ENCODE data around the gene SCMH1.

SCMH1 gene

DNA sequence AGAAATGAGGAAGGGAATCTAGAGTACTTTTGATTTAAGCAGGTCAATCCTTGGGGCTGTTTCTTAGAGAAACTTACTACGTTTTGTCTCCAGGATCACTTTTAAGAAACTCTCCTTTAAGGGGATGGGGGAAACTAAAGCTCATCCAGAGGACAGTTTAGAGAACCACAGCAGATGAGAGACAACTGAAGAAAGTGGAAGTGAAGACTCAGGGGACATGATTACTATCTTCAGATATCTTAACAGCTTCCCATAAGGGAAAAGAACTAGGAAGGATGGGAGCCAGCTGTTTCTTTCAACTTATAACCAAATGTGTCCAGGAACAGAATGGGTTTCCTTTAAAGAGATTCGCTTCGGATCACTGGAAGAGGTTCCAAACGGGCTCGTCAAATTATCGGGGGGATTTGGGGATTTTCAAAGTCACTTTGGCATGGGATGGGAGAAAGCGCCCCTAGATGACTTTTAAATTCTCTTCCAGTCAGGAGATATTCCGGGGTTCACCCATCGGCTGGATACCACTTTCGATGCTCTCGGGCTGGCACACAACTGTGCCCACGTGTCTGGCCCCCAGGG lies 1.2 kb downstream of the SCMH1 start (continued):
- TF ChIP-seq, protein P1, sequence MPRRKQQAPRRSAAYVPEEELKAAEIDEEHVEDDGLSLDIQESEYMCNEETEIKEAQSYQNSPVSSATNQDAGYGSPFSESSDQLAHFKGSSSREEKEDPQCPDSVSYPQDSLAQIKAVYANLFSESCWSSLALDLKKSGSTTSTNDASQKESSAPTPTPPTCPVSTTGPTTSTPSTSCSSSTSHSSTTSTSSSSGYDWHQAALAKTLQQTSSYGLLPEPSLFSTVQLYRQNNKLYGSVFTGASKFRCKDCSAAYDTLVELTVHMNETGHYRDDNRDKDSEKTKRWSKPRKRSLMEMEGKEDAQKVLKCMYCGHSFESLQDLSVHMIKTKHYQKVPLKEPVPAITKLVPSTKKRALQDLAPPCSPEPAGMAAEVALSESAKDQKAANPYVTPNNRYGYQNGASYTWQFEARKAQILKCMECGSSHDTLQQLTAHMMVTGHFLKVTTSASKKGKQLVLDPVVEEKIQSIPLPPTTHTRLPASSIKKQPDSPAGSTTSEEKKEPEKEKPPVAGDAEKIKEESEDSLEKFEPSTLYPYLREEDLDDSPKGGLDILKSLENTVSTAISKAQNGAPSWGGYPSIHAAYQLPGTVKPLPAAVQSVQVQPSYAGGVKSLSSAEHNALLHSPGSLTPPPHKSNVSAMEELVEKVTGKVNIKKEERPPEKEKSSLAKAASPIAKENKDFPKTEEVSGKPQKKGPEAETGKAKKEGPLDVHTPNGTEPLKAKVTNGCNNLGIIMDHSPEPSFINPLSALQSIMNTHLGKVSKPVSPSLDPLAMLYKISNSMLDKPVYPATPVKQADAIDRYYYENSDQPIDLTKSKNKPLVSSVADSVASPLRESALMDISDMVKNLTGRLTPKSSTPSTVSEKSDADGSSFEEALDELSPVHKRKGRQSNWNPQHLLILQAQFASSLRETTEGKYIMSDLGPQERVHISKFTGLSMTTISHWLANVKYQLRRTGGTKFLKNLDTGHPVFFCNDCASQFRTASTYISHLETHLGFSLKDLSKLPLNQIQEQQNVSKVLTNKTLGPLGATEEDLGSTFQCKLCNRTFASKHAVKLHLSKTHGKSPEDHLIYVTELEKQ (tag by site-specific recombination; IDR thresholded peaks at IDR 0.05; ENCODE audit: borderline replicate concordance): no peak
- TF ChIP-seq, protein P2, sequence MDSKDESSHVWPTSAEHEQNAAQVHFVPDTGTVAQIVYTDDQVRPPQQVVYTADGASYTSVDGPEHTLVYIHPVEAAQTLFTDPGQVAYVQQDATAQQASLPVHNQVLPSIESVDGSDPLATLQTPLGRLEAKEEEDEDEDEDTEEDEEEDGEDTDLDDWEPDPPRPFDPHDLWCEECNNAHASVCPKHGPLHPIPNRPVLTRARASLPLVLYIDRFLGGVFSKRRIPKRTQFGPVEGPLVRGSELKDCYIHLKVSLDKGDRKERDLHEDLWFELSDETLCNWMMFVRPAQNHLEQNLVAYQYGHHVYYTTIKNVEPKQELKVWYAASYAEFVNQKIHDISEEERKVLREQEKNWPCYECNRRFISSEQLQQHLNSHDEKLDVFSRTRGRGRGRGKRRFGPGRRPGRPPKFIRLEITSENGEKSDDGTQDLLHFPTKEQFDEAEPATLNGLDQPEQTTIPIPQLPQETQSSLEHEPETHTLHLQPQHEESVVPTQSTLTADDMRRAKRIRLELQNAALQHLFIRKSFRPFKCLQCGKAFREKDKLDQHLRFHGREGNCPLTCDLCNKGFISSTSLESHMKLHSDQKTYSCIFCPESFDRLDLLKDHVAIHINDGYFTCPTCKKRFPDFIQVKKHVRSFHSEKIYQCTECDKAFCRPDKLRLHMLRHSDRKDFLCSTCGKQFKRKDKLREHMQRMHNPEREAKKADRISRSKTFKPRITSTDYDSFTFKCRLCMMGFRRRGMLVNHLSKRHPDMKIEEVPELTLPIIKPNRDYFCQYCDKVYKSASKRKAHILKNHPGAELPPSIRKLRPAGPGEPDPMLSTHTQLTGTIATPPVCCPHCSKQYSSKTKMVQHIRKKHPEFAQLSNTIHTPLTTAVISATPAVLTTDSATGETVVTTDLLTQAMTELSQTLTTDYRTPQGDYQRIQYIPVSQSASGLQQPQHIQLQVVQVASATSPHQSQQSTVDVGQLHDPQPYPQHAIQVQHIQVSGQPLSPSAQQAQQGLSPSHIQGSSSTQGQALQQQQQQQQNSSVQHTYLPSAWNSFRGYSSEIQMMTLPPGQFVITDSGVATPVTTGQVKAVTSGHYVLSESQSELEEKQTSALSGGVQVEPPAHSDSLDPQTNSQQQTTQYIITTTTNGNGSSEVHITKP (tag by site-specific recombination; IDR thresholded peaks at IDR 0.05): peak; percentile 72
- TF ChIP-seq, protein P3, sequence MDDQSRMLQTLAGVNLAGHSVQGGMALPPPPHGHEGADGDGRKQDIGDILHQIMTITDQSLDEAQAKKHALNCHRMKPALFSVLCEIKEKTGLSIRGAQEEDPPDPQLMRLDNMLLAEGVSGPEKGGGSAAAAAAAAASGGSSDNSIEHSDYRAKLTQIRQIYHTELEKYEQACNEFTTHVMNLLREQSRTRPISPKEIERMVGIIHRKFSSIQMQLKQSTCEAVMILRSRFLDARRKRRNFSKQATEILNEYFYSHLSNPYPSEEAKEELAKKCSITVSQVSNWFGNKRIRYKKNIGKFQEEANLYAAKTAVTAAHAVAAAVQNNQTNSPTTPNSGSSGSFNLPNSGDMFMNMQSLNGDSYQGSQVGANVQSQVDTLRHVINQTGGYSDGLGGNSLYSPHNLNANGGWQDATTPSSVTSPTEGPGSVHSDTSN (CRISPR knock-in tag; IDR thresholded peaks at IDR 0.05): no peak
- TF ChIP-seq YY2 (tag by site-specific recombination; IDR thresholded peaks at IDR 0.05) (no peak), ZNF394 (tag by site-specific recombination; IDR thresholded peaks at IDR 0.05; ENCODE audit: borderline replicate concordance) (0 out of 2 replicates have a peak, but pooled peaks have one; percentile 10), SP7 (tag by site-specific recombination; IDR thresholded peaks at IDR 0.05) (no peak), SP3 (tag by site-specific recombination; IDR thresholded peaks at IDR 0.05) (no peak), BCL11A (tag by site-specific recombination; IDR thresholded peaks at IDR 0.05; ENCODE audit: low read depth) (no peak), ZBTB1 (tag by site-specific recombination; IDR thresholded peaks at IDR 0.05) (no peak), ZNF837 (tag by site-specific recombination; IDR thresholded peaks at IDR 0.05) (no peak), IKZF3 (tag by site-specific recombination; IDR thresholded peaks at IDR 0.05) (0 out of 2 replicates have a peak, but pooled peaks have one; percentile 41), ZSCAN23 (tag by site-specific recombination; IDR thresholded peaks at IDR 0.05) (0 out of 2 replicates have a peak, but pooled peaks have one; percentile 17), ZBTB21 (tag by site-specific recombination; IDR thresholded peaks at IDR 0.05) (no peak), ZNF350 (tag by site-specific recombination; IDR thresholded peaks at IDR 0.05) (no peak), ZNF146 (tag by site-specific recombination; IDR thresholded peaks at IDR 0.05) (no peak), PRDM1 (tag by site-specific recombination; IDR thresholded peaks at IDR 0.05) (peak; percentile 85), ZSCAN30 (tag by site-specific recombination; IDR thresholded peaks at IDR 0.05) (peak; percentile 55; the same call in 1 of the 2 replicates), ZNF747 (tag by site-specific recombination; IDR thresholded peaks at IDR 0.05) (no peak), MZF1 (tag by site-specific recombination; IDR thresholded peaks at IDR 0.05; ENCODE audit: borderline replicate concordance) (peak; percentile 98), SETDB1 (IDR thresholded peaks at IDR 0.05; ENCODE audit: insufficient read length, low read length) (no peak), ZNF654 (tag by site-specific recombination; IDR thresholded peaks at IDR 0.05; ENCODE audit: low read depth) (no peak)
- TF ChIP-seq, protein P4, sequence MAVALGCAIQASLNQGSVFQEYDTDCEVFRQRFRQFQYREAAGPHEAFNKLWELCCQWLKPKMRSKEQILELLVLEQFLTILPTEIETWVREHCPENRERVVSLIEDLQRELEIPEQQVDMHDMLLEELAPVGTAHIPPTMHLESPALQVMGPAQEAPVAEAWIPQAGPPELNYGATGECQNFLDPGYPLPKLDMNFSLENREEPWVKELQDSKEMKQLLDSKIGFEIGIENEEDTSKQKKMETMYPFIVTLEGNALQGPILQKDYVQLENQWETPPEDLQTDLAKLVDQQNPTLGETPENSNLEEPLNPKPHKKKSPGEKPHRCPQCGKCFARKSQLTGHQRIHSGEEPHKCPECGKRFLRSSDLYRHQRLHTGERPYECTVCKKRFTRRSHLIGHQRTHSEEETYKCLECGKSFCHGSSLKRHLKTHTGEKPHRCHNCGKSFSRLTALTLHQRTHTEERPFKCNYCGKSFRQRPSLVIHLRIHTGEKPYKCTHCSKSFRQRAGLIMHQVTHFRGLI (tag by site-specific recombination; IDR thresholded peaks at IDR 0.05): no peak
- TF ChIP-seq, protein P5, sequence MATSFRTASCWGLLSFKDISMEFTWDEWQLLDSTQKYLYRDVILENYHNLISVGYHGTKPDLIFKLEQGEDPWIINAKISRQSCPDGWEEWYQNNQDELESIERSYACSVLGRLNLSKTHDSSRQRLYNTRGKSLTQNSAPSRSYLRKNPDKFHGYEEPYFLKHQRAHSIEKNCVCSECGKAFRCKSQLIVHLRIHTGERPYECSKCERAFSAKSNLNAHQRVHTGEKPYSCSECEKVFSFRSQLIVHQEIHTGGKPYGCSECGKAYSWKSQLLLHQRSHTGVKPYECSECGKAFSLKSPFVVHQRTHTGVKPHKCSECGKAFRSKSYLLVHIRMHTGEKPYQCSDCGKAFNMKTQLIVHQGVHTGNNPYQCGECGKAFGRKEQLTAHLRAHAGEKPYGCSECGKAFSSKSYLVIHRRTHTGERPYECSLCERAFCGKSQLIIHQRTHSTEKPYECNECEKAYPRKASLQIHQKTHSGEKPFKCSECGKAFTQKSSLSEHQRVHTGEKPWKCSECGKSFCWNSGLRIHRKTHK (tag by site-specific recombination; IDR thresholded peaks at IDR 0.05): no peak
- TF ChIP-seq, protein P6, sequence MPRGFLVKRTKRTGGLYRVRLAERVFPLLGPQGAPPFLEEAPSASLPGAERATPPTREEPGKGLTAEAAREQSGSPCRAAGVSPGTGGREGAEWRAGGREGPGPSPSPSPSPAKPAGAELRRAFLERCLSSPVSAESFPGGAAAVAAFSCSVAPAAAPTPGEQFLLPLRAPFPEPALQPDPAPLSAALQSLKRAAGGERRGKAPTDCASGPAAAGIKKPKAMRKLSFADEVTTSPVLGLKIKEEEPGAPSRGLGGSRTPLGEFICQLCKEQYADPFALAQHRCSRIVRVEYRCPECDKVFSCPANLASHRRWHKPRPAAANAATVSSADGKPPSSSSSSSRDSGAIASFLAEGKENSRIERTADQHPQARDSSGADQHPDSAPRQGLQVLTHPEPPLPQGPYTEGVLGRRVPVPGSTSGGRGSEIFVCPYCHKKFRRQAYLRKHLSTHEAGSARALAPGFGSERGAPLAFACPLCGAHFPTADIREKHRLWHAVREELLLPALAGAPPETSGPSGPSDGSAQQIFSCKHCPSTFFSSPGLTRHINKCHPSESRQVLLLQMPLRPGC (tag by site-specific recombination; IDR thresholded peaks at IDR 0.05): no peak
- TF ChIP-seq, protein P7, sequence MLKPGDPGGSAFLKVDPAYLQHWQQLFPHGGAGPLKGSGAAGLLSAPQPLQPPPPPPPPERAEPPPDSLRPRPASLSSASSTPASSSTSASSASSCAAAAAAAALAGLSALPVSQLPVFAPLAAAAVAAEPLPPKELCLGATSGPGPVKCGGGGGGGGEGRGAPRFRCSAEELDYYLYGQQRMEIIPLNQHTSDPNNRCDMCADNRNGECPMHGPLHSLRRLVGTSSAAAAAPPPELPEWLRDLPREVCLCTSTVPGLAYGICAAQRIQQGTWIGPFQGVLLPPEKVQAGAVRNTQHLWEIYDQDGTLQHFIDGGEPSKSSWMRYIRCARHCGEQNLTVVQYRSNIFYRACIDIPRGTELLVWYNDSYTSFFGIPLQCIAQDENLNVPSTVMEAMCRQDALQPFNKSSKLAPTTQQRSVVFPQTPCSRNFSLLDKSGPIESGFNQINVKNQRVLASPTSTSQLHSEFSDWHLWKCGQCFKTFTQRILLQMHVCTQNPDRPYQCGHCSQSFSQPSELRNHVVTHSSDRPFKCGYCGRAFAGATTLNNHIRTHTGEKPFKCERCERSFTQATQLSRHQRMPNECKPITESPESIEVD (tag by site-specific recombination; IDR thresholded peaks at IDR 0.05): no peak
